ENCODE results near the gene RUNX1. TPM values are rescaled to one million over a fixed set of nuclear protein-coding genes. Genes with fewer than 3 reads are reported as not detected.
A peak's percentile ranks its signal among the peaks of the same experiment; 100 is the strongest.

The RUNX1 gene
- total RNA-seq, 1 experiment from 2014 or later: 55.2 TPM

DNA sequence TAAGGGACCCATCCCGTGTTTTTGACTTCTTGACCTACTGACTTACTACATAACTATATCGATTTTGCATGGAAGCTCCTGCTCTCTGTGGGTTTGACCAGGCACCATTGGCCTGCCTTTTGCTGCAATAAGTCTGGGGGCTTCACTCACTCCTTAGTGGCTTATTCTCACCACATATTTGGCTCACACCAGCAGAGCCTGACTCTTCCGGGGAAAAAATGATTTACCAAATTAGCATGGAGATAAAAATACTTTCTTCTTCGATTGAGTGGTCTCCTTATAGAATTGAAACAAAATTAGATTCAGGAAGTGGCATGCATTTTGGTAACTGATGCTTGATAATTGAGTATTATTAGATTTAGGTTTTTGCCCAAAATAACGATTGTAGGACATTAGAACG is 129.7 kb downstream of the RUNX1 start:
- no peak for ATAC-seq
- TF ChIP-seq, protein P1, sequence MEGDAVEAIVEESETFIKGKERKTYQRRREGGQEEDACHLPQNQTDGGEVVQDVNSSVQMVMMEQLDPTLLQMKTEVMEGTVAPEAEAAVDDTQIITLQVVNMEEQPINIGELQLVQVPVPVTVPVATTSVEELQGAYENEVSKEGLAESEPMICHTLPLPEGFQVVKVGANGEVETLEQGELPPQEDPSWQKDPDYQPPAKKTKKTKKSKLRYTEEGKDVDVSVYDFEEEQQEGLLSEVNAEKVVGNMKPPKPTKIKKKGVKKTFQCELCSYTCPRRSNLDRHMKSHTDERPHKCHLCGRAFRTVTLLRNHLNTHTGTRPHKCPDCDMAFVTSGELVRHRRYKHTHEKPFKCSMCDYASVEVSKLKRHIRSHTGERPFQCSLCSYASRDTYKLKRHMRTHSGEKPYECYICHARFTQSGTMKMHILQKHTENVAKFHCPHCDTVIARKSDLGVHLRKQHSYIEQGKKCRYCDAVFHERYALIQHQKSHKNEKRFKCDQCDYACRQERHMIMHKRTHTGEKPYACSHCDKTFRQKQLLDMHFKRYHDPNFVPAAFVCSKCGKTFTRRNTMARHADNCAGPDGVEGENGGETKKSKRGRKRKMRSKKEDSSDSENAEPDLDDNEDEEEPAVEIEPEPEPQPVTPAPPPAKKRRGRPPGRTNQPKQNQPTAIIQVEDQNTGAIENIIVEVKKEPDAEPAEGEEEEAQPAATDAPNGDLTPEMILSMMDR (conservative IDR thresholded peaks at IDR 0.05; ENCODE audit: low read depth, low read length): no peak
- TF ChIP-seq EZH2phosphoT487 (IDR thresholded peaks at IDR 0.05; ENCODE audit: borderline replicate concordance, low read length): no peak
- TF ChIP-seq EZH2 (IDR thresholded peaks at IDR 0.05; ENCODE audit: low read length, unreplicated experiment): no peak
- H3K4me2 ChIP-seq (ENCODE audit: low read length): no peak overlapping the region
- H3K9ac ChIP-seq (ENCODE audit: low read length): no peak overlapping the region
- DNase-seq: no peak
- BruUV-seq (replicated peaks): no TSS peak
- no peak overlapping the region for H3K4me3 ChIP-seq (ENCODE audit: low read length)
- H2AFZ ChIP-seq (ENCODE audit: low read length): no peak overlapping the region
- intact Hi-C loops (cut with micrococcal nuclease): no loop called here
- no peaks in the 10 kb centered on the region for H3K27me3 ChIP-seq (ENCODE audit: low read length)
- CTCF ChIA-PET: no interaction called here
- POLR2A ChIA-PET (ENCODE audit: unreplicated experiment): no interaction called here
- H3K4me1 ChIP-seq (ENCODE audit: insufficient read depth, low read length): peaks cover 17% of the 10 kb centered on the region
- no peaks in the 10 kb centered on the region for H4K20me1 ChIP-seq (ENCODE audit: low read length)
- no peak overlapping the region for H3K27ac ChIP-seq (ENCODE audit: low read length)
- H3K36me3 ChIP-seq (ENCODE audit: low read depth, low read length): no peaks in the 10 kb centered on the region
- no peaks in the 10 kb centered on the region for H3K9me3 ChIP-seq (ENCODE audit: low read length)
- no peaks in the 10 kb centered on the region for H3K9me2 ChIP-seq (replicated peaks; ENCODE audit: low read length)
- H3F3A ChIP-seq (ENCODE audit: low read length, unreplicated experiment): no peaks in the 10 kb centered on the region
- H3K79me2 ChIP-seq (ENCODE audit: low read length): no peaks in the 10 kb centered on the region

DNA sequence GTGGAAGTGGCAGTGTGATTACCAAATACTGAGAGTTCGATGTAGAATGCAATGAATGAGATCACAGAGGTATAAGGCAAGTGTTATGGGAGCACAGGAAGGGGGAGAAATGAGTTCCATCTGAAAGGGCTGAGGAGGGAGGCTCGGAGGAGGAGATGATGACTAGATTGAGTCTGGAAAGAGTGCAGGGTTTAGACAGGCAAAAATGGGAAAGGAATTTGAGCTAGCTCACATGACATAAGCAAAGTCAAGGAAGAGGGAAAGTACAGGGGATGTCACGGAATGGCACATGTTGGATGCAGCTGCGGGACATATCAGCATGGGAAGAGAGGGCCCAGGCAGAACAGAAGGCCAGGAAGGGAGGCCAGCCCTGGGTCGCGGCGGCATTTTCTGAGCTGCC is 132.7 kb downstream of the RUNX1 start:
- Histone ChIP-seq H3F3A (ENCODE audit: low read length, unreplicated experiment) (no peaks in the 10 kb centered on the region), H3K4me3 (ENCODE audit: low read length) (no peak overlapping the region), H4K20me1 (ENCODE audit: low read length) (no peaks in the 10 kb centered on the region), H3K4me2 (ENCODE audit: low read length) (no peak overlapping the region), H3K4me1 (ENCODE audit: insufficient read depth, low read length) (peaks cover 17% of the 10 kb centered on the region), H2AFZ (ENCODE audit: low read length) (no peak overlapping the region), H3K36me3 (ENCODE audit: low read depth, low read length) (no peaks in the 10 kb centered on the region), H3K9me3 (ENCODE audit: low read length) (no peaks in the 10 kb centered on the region), H3K27ac (ENCODE audit: low read length) (no peak overlapping the region), H3K9ac (ENCODE audit: low read length) (no peak overlapping the region), H3K27me3 (ENCODE audit: low read length) (no peaks in the 10 kb centered on the region), H3K9me2 (replicated peaks; ENCODE audit: low read length) (no peaks in the 10 kb centered on the region), H3K79me2 (ENCODE audit: low read length) (no peaks in the 10 kb centered on the region)
- intact Hi-C loops (cut with micrococcal nuclease): no loop called here
- ATAC-seq (no peak), DNase-seq (no peak)
- POLR2A ChIA-PET (ENCODE audit: unreplicated experiment): no interaction called here
- no TSS peak for BruUV-seq (replicated peaks)
- CTCF ChIA-PET: no interaction called here
- TF ChIP-seq EZH2phosphoT487 (IDR thresholded peaks at IDR 0.05; ENCODE audit: borderline replicate concordance, low read length) (no peak), EZH2 (IDR thresholded peaks at IDR 0.05; ENCODE audit: low read length, unreplicated experiment) (no peak)
- TF ChIP-seq, protein P1 (conservative IDR thresholded peaks at IDR 0.05; ENCODE audit: low read depth, low read length): no peak

DNA sequence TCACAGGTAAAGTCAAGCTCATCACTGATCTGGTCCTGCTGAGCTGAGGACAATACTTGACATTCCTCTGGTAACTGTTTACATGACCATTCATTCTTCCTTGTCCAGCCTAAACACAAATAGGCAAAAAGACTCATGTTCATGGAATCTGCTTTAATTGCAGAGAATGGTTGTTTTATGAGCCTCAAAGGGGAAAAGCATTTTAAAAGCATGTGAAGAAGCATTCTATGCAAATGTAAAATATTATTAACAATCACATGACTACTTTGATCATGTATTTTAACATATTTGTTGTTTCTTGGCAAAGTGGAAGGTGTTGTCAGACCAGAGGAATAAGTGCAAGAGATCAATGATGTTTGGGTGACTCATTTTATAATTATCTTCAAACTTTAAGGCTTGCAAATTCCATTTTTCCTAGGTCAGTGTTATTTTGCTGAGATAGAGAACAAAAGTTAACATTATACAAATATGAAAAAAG is 133.7 kb downstream of the RUNX1 start:
- no peaks in the 10 kb centered on the region for H3K27me3 ChIP-seq (ENCODE audit: low read length)
- H3K4me2 ChIP-seq (ENCODE audit: low read length): peak overlapping the region; percentile 9; the same call in 1 of the 2 replicates
- H2AFZ ChIP-seq (ENCODE audit: low read length): no peak overlapping the region
- H4K20me1 ChIP-seq (ENCODE audit: low read length): no peaks in the 10 kb centered on the region
- no peaks in the 10 kb centered on the region for H3K79me2 ChIP-seq (ENCODE audit: low read length)
- H3K36me3 ChIP-seq (ENCODE audit: low read depth, low read length): no peaks in the 10 kb centered on the region
- BruUV-seq (replicated peaks): no TSS peak
- H3K4me1 ChIP-seq (ENCODE audit: insufficient read depth, low read length): peaks cover 17% of the 10 kb centered on the region
- no peaks in the 10 kb centered on the region for H3K9me2 ChIP-seq (replicated peaks; ENCODE audit: low read length)
- POLR2A ChIA-PET (ENCODE audit: unreplicated experiment): interaction anchor here (0.6 kb wide), 1 partner anchor 132 kb away, joined by 16 read pairs; no protein-coding TSS in a partner anchor
- TF ChIP-seq EZH2phosphoT487 (IDR thresholded peaks at IDR 0.05; ENCODE audit: borderline replicate concordance, low read length) (no peak), EZH2 (IDR thresholded peaks at IDR 0.05; ENCODE audit: low read length, unreplicated experiment) (no peak)
- TF ChIP-seq, protein P1 (conservative IDR thresholded peaks at IDR 0.05; ENCODE audit: low read depth, low read length): no peak
- no peak overlapping the region for H3K9ac ChIP-seq (ENCODE audit: low read length)
- H3K4me3 ChIP-seq (ENCODE audit: low read length): no peak overlapping the region
- CTCF ChIA-PET: no interaction called here
- H3F3A ChIP-seq (ENCODE audit: low read length, unreplicated experiment): no peaks in the 10 kb centered on the region
- no peak overlapping the region for H3K27ac ChIP-seq (ENCODE audit: low read length)
- H3K9me3 ChIP-seq (ENCODE audit: low read length): no peaks in the 10 kb centered on the region
- DNase-seq: peak; percentile 57
- intact Hi-C loops (cut with micrococcal nuclease): no loop called here
- ATAC-seq: peak; percentile 90
